GM21825 (cell line): Measurements from ENCODE around the gene AMOTL2.

Experiments
- ATAC-seq: cut with Tn5 transposase; IDR thresholded peaks from one replicate; pipeline ENCODE4 v1.9.1; 2021; ENCODE audit warnings: mild to moderate bottlenecking, moderate library complexity; ENCODE audit not compliant: unreplicated experiment

Gene AMOTL2

GRCh38 chr3:134336587-134336986, 37.7 kb downstream of the AMOTL2 start:
- ATAC-seq, result no peak

GRCh38 chr3:134334901-134335280, 39.4 kb downstream of the AMOTL2 start:
- ATAC-seq, result no peak

DNA sequence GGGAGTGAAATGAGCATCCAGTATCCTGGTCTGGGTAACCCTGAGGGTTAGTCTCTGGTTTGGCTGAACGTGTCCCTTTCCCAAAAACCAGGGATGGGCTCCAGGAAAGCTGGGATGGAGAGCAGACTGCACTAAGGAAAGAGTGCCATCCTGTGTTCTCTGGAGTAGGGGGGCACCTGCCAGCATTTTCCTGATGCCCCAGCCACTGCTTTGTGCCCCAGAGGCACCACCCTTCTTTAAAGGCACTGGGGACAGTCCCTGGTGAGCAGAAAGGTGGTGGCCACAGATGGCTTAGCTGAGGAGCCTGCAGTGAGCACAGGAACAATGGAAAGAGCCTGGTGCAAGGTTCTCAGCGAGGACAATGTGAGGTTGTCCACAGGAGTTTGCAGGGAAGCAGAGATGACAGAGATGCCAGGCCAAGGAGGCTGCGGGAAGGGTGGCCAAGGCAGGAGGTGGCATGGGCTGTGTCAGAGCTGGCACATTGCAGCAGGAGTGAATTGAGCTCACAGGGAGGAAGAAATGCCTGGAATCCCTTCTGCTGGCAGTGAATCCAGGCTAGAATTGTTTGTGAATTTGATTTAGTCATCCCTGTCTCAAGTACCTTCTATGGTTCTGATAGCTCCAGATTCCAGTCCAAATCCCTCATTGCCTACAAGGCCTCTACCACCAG, 39.9 kb downstream of the AMOTL2 start:
- no peak for ATAC-seq

- no peak for ATAC-seq
Observed at GRCh38 chr3:134333522-134334181, 40.6 kb downstream of the AMOTL2 start.

- ATAC-seq, result no peak
Observed at GRCh38 chr3:134332344-134332743, 41.9 kb downstream of the AMOTL2 start.

GRCh38 chr3:134331811-134332199, 42.4 kb downstream of the AMOTL2 start:
- no peak for ATAC-seq

GRCh38 chr3:134330883-134331810, 43.1 kb downstream of the AMOTL2 start:
- no peak for ATAC-seq

GRCh38 chr3:134328846-134329245, 45.4 kb downstream of the AMOTL2 start:
- no peak for ATAC-seq

DNA sequence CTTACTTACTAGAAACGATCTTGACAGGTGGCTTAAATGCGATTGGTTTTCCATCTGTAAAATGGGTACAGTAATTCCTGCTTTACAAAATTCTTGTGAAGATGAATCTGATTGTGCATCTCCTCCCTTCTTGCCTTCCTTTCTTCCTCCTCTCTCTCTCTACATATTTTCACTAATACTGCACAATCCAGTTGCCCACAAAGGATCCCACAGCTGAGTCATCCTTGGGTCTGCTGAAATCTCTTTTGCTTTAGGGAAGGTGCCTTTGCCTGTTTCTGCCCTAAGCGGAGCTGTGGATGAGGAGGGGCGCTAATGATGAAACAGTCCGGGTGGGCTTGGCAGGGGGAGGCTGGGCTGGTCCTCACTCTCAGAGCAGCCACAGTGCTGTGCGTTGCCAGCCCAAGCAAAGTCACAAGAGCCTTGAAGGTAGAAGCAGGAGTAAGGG, 46.1 kb downstream of the AMOTL2 start:
- ATAC-seq, result no peak

- ATAC-seq, result no peak
Observed at GRCh38 chr3:134327594-134327975, 46.7 kb downstream of the AMOTL2 start.

GRCh38 chr3:134326760-134327593, 47.3 kb downstream of the AMOTL2 start:
- ATAC-seq, result no peak

DNA sequence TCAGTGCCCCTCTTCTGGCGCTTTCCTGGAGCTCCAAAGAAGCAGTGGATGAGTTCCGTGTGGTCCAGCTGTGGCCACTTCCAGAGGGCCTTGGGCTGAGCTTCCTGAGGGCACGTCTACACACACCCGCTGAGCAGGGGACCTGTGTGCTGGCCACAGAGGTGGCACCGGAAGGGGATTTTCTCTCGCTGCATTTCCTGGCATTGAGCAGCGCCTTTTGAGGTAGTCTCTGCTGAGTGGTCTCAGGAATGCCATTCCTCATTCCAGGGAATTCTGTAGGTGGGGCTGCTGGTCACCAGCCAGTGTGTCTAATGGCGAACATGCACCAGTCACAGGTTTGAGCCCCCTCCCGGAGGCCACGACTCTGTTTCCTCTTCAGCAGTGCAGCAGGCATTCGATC, 48.1 kb downstream of the AMOTL2 start:
- no peak for ATAC-seq

DNA sequence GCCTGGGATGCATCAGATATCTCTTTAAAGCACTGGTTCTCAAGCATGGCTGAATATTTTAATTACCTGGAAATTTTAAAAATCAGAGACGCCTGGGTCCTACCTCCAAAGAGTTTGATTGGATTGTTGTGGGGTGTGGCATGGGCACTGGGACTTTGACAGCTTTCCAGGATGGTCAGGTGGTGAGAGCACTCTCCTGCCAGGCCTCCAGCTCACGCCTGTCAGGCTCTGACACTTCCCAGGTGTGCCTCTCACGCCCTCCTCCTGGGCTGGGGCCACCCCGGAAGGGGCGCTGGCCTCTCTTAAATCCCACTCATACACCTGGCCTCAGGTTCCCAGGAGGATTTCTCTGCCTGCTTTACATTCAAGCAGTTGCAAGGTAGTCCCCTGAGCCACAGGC, 48.5 kb downstream of the AMOTL2 start:
- ATAC-seq, result no peak

DNA sequence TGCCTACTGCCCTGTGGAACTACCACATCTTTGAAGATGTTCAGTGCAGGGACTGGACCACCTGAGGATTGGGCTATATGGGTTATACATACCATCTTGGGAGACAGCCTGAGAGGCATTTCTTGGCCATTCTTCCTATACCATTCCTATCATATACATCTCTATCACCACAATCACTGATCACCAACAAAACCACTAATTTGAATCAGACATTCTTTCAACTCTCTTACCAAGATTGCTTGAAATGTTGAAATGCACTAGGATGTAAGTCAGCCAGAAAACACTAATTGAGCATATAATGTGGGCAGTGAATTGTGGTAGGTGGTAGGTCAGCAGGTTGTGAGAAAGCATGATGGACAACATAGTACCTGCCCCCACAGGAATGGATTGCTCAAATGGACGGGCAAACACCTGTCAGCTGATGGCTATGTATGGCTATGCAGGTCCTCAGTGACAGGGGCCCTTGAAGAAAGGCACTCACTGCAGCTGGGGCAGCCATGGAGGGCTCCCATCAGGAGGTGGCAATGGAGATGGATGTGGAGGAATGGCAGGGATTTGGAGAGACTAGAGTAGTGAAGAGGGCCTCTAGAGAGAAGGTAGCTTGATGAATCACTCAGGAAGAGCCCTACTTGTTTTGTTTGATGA, 49.1 kb downstream of the AMOTL2 start:
- ATAC-seq, result no peak

GRCh38 chr3:134323966-134324962, 50.0 kb downstream of the AMOTL2 start:
- no peak for ATAC-seq

DNA sequence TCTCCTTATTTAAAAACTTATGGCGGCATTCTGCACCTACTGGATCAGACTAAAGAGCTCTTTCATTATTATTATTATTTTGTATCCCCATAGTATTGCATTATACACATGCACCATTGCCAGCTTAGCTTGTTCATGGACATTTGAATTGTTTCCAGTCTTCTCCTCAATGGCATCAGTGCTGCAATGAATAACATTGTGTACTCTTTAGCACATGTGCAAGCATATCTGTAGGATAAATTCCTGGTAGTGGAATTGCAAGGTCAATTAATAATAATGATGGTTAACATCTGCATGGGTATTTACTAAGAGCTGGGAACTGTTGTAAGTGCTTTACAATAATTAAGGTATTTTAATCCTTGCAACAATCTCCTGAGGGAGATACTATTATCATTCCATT, 52.0 kb downstream of the AMOTL2 start:
- no peak for ATAC-seq

- no peak for ATAC-seq
Observed at GRCh38 chr3:134320749-134321148, 53.5 kb downstream of the AMOTL2 start.

GRCh38 chr3:134319931-134320330, 54.3 kb downstream of the AMOTL2 start:
- no peak for ATAC-seq

- no peak for ATAC-seq
Observed at GRCh38 chr3:134318166-134318565, 56.1 kb downstream of the AMOTL2 start.
